GM21423 (cell line): ENCODE results near the gene ZDHHC21.

Source experiments
- ATAC-seq: cut with Tn5 transposase; IDR thresholded peaks from one replicate; pipeline ENCODE4 v1.9.1; 2021; ENCODE audit warnings: mild to moderate bottlenecking, moderate library complexity; ENCODE audit not compliant: unreplicated experiment

The ZDHHC21 gene

GRCh38 chr9:14693251-14693861 lies at the start of gene ZDHHC21:
ZDHHC21 (minus strand) TSS chr9:14693432; CDS start chr9:14674340, 19,092 bp downstream.
- ATAC-seq, result peak; percentile 78

GRCh38 chr9:14741369-14741768 lies 48.1 kb upstream of the ZDHHC21 start:
- ATAC-seq, result peak; percentile 97

GRCh38 chr9:14733133-14733532 lies 39.9 kb upstream of the ZDHHC21 start:
- ATAC-seq, result no peak

GRCh38 chr9:14731294-14731981 lies 38.2 kb upstream of the ZDHHC21 start:
- ATAC-seq, result no peak

- no peak for ATAC-seq
Observed at GRCh38 chr9:14730461-14730898, 37.2 kb upstream of the ZDHHC21 start.

- no peak for ATAC-seq
Observed at GRCh38 chr9:14723301-14723700, 30.1 kb upstream of the ZDHHC21 start.

GRCh38 chr9:14722391-14723035 lies 29.3 kb upstream of the ZDHHC21 start, which contains the start of gene CER1:
CER1 (minus strand) TSS chr9:14722733; CDS start chr9:14722672, 61 bp downstream.
- ATAC-seq, result no peak

GRCh38 chr9:14719231-14719923 lies 26.1 kb upstream of the ZDHHC21 start:
- no peak for ATAC-seq

GRCh38 chr9:14715102-14715501 lies 21.9 kb upstream of the ZDHHC21 start:
- ATAC-seq, result no peak

- ATAC-seq, result no peak
Observed at GRCh38 chr9:14713187-14713767, 20.0 kb upstream of the ZDHHC21 start.

- ATAC-seq, result no peak
Observed at GRCh38 chr9:14710804-14711203, 17.6 kb upstream of the ZDHHC21 start.

- peak; percentile 64 for ATAC-seq
Observed at GRCh38 chr9:14706530-14707140, 13.4 kb upstream of the ZDHHC21 start.

GRCh38 chr9:14705079-14705478 lies 11.8 kb upstream of the ZDHHC21 start:
- ATAC-seq, result no peak

GRCh38 chr9:14704281-14704680 lies 11.0 kb upstream of the ZDHHC21 start:
- ATAC-seq, result no peak

GRCh38 chr9:14702200-14702720 lies 9.0 kb upstream of the ZDHHC21 start:
- ATAC-seq, result no peak

- ATAC-seq, result peak; percentile 40
Observed at GRCh38 chr9:14692470-14693250, 572 bp downstream of the ZDHHC21 start.

- no peak for ATAC-seq
Observed at GRCh38 chr9:14690948-14691730, 2.1 kb downstream of the ZDHHC21 start.

- no peak for ATAC-seq
Observed at GRCh38 chr9:14687042-14687719, 6.1 kb downstream of the ZDHHC21 start.
